ENCODE measurements around the gene FOXR1.

FOXR1 gene

GRCh38 chr11:119026970-119027369, 55.4 kb downstream of the FOXR1 start:
- Mint-ChIP-seq H3K36me3 (ENCODE audit: low read depth) (peaks cover 39% of the 10 kb centered on the region), H3K9me3 (no peaks in the 10 kb centered on the region), H3K27ac (no peak overlapping the region), H3K4me3 (no peak overlapping the region), H3K27me3 (ENCODE audit: low read depth, poor library complexity) (peaks cover 4% of the 10 kb centered on the region), H3K4me1 (peaks cover 44% of the 10 kb centered on the region)
- no peak for TF ChIP-seq CTCF (IDR thresholded peaks at IDR 0.05)
- no peak for DNase-seq

- H3K4me1 Mint-ChIP-seq: peaks cover 44% of the 10 kb centered on the region
- H3K4me3 Mint-ChIP-seq: peak overlapping the region; percentile 87
- TF ChIP-seq CTCF (IDR thresholded peaks at IDR 0.05): no peak
- H3K27ac Mint-ChIP-seq: peak overlapping the region; percentile 88
- H3K27me3 Mint-ChIP-seq (ENCODE audit: low read depth, poor library complexity): peaks cover 4% of the 10 kb centered on the region
- peaks cover 33% of the 10 kb centered on the region for H3K36me3 Mint-ChIP-seq (ENCODE audit: low read depth)
- no peak for DNase-seq
- H3K9me3 Mint-ChIP-seq: no peaks in the 10 kb centered on the region
These were observed 56.2 kb downstream of the FOXR1 start for GRCh38 chr11:119027561-119028345.

- no peaks in the 10 kb centered on the region for H3K9me3 Mint-ChIP-seq
- H3K4me3 Mint-ChIP-seq: peak overlapping the region; percentile 87
- H3K4me1 Mint-ChIP-seq: peaks cover 44% of the 10 kb centered on the region
- peaks cover 30% of the 10 kb centered on the region for H3K36me3 Mint-ChIP-seq (ENCODE audit: low read depth)
- no peak for TF ChIP-seq CTCF (IDR thresholded peaks at IDR 0.05)
- H3K27ac Mint-ChIP-seq: peak overlapping the region; percentile 96
- H3K27me3 Mint-ChIP-seq (ENCODE audit: low read depth, poor library complexity): peaks cover 4% of the 10 kb centered on the region
- DNase-seq: no peak
These were observed 56.9 kb downstream of the FOXR1 start for GRCh38 chr11:119028346-119029068.

GRCh38 chr11:119029069-119029339, 57.4 kb downstream of the FOXR1 start:
- Mint-ChIP-seq H3K4me1 (peaks cover 43% of the 10 kb centered on the region), H3K4me3 (peak overlapping the region; percentile 87), H3K27ac (peak overlapping the region; percentile 96), H3K27me3 (ENCODE audit: low read depth, poor library complexity) (peaks cover 4% of the 10 kb centered on the region), H3K9me3 (no peaks in the 10 kb centered on the region), H3K36me3 (ENCODE audit: low read depth) (peaks cover 25% of the 10 kb centered on the region)
- DNase-seq: no peak
- TF ChIP-seq CTCF (IDR thresholded peaks at IDR 0.05): no peak

GRCh38 chr11:119029340-119030028, 57.9 kb downstream of the FOXR1 start:
- H3K4me1 Mint-ChIP-seq: peaks cover 38% of the 10 kb centered on the region
- peak; percentile 20 for DNase-seq
- peaks cover 4% of the 10 kb centered on the region for H3K27me3 Mint-ChIP-seq (ENCODE audit: low read depth, poor library complexity)
- H3K36me3 Mint-ChIP-seq (ENCODE audit: low read depth): peaks cover 21% of the 10 kb centered on the region
- peak overlapping the region; percentile 96 for H3K27ac Mint-ChIP-seq
- no peak for TF ChIP-seq CTCF (IDR thresholded peaks at IDR 0.05)
- H3K4me3 Mint-ChIP-seq: peak overlapping the region; percentile 87
- H3K9me3 Mint-ChIP-seq: no peaks in the 10 kb centered on the region
